HG03575 (cell line): ENCODE measurements around the gene CLASP1.
"Not testable (repeated sequence)": the region's sequence is repeated elsewhere in the genome, so short reads cannot be mapped to it uniquely, and the experiment has no call there.

ENCODE experiments used
- ATAC-seq: cut with Tn5 transposase; IDR thresholded peaks from one replicate; pipeline ENCODE4 v1.9.1; 2021; ENCODE audit not compliant: unreplicated experiment, insufficient number of reproducible peaks, low FRiP score; ENCODE audit errors: extremely low read depth

The CLASP1 gene

DNA sequence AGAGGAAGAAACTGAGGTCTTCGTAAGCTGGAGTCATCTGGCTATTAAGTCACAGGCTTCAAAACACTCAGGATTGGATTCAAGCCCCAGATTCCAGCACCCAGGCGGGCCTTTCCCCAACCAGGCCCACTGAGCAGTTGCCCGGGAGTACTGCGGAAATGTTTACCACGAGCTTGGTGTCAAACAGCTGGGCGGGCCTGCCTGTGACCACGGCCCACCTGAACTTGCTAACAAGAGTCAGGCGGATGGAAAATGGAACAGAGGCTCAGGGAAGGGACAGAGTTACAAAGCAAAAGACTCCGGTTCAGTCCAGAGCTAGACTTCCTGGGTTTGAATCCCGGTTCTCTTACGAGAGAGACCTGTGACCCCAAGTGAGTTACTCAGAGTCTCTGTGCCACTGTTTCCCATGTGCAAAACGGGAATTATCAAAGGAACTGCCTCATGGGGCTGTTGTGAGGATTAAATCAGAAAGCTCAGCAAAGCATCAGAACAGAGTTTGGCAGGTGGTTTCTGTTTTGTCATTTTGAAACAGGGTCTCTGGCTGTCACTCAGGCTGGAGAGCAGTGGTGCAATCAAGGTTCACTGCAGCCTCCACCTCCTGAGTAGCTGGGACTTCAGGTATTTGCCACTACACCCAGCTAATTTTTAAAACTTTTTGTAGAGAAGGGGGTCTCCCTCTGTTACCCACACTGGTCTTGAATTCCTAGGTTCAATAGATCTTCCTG, 315.3 kb downstream of the CLASP1 start:
- ATAC-seq, result peak; percentile 64

GRCh38 chr2:121333231-121333630, 316.0 kb downstream of the CLASP1 start:
- ATAC-seq, result no peak

- ATAC-seq, result not testable (repeated sequence)
These were observed 317.9 kb downstream of the CLASP1 start for GRCh38 chr2:121331324-121331723.

DNA sequence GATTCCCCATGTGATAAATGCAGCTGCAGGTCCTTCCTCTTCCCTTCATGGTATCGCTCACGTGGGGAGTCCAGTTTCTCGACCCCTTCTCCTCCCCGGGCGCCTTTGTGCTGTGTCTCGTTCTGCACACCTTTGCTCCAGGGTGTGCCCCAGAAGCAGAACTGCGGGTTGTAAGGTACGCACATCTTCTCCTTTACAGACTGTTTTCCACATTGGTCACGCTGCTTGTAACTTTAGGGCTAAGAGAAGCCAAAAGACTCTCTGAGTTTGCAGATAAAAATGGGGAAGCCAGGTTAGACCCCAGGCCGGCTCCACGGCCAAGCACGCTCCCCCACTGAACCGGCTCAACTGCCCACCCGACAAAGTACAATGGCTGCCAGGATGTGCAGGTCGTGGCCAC, 318.3 kb downstream of the CLASP1 start:
- ATAC-seq, result no peak

GRCh38 chr2:121329786-121330185, 319.5 kb downstream of the CLASP1 start:
- no peak for ATAC-seq

GRCh38 chr2:121326628-121327027, 322.6 kb downstream of the CLASP1 start:
- ATAC-seq, result no peak

GRCh38 chr2:121324601-121325000, 324.7 kb downstream of the CLASP1 start:
- ATAC-seq, result no peak

DNA sequence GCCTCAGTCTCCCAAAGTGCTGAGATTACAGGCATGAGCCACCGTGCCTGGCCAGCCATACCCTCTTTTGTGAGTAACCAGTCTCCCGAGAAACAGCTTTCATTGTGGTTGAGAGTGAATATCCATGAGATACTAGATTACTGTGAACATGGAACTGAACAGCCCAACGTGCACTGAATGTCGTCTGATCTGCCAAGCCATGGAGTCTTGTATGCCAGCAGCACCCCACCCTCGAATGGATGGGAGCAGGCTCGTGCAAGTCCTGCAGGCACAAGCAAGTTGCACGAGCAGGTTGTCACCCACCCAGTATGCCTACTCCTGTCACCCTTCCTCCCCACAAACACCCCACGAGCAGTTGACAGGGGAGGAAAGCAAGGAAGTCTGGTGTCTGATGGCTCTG, 327.8 kb downstream of the CLASP1 start:
- no peak for ATAC-seq

DNA sequence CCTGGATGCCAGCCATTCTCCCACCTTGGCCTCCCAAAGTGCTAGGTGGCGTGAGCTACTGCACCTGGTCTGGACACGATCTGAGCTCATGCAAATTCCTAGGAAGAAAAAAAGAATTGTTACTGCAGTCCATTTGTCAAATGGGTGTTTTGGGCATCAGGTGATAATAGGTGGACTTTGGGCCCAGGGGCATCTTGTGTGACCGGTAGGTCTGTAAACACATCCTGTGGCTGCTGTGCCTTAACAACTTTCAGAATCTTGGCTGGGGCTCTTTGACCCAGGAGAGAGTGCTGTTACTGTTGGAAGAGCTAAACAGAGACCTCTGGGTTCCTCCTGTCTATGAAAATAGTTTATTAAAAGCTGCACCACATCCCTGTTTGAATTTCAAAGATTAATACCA, 329.3 kb downstream of the CLASP1 start:
- no peak for ATAC-seq

DNA sequence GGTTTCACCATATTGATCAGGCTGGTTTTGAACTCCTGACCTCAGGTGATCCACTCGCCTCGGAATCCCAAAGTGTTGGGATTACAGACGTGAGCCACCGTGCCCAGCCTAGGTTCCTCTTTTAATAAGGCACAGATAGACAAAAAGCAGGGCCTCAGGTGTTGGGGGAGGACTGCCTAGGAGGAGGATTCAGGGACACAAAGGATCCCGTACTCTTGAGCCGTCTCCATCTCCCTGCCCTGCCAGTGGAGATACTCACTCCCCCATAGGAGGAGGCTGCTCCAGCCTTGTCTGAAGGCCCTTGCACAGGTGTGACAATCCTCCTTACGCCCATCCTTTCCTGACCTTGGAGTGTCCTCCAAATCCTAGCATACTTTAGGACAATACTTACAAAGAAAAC, 332.3 kb downstream of the CLASP1 start:
- ATAC-seq, result no peak

- not testable (repeated sequence) for ATAC-seq
These were observed 335.6 kb downstream of the CLASP1 start for GRCh38 chr2:121313701-121314100.

GRCh38 chr2:121309801-121310200, 339.5 kb downstream of the CLASP1 start:
- ATAC-seq, result peak; percentile 85

DNA sequence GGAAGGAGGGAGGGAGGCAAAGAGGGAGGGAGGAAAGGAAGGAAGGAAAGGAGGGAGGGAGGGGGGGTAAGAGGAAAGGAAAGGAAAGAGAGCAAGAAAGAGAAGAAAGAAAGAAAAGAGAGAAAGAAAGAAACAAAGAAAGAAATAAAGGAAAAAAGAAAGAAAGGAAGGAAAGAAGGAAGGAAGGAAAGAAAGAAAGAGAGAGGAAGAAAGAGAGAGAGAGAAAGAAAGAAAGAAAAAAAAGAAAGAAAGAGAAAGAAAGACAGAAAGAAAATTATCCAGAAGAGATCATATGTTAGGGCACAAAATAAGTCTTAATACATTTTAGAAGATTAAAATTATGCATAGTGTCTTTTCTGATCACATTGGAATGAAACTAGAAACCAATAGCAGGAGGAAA, 339.9 kb downstream of the CLASP1 start:
- no peak for ATAC-seq

DNA sequence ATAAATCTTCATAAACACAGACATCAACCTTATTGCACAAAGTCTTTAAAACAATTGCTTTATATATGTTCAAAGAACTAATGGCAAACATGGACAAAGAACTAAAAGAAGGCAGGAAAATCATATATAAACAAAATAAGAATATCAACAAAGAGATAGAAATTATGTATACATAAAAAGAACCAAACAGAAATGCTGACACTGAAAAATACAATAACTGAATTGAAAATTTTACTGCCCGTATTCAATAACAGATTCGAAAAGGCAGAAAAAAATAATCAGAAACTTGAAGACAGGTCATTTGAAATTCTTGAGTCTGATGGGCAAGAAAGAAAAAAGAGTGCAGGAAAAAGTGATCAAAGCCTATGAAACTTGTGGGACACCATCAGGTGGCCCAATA, 342.2 kb downstream of the CLASP1 start:
- ATAC-seq, result no peak

DNA sequence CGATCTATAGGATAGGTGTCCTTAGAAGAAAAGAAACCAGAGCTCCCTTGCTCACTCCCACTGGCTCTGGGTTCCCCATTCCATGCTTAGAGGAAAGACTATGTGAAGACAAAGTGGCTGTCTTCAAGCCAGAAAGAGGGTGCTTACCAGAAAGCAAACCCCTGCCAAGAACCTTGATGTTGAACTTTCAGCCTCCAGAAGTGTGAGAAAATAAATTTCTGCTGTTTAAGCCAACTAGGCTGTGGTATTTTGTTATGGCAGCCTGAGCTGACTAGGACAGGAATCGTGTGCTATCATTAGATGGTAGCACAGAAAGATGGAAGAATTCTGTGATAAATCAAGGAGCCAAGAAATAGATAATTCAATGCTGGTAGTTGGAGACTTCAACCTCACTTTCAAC, 344.3 kb downstream of the CLASP1 start:
- ATAC-seq, result no peak

- no peak for ATAC-seq
These were observed 345.6 kb downstream of the CLASP1 start for GRCh38 chr2:121303531-121304263.

- ATAC-seq, result not testable (repeated sequence)
These were observed 348.1 kb downstream of the CLASP1 start for GRCh38 chr2:121301190-121301589.

GRCh38 chr2:121298476-121298875, 350.8 kb downstream of the CLASP1 start:
- no peak for ATAC-seq

GRCh38 chr2:121297866-121298265, 351.4 kb downstream of the CLASP1 start:
- ATAC-seq, result not testable (repeated sequence)

DNA sequence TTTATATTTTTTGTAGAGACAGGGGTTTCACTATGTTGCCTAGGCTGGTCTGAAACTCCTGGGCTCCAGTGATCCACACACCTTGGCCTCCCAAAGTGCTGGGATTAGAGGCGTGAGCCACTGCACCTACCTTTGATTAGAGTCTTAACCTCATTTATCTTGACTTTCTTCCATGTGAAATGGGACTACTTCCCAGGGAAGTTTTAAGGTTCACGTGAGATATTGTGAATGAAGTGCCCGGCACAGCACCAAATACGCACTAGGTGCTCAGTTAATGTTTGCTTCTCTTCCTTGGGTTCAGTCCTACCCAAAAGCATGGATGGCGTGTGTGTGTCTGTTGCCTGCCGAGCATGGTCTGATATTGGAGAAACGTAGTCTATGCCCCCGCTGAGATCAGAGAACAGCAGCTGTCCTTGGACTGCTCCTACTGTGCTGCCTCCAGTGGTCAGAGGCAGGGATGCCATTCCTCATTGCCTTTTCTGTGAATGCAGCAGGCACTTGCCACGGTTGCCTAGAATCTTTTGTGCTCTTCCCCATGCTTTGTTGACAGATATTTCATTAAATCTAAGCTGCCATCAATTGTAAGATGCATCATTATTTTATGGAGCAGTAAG, 351.9 kb downstream of the CLASP1 start:
- ATAC-seq, result no peak
